GM20431 (cell line): ENCODE measurements around the gene NAT16.

Experiments
- in situ Hi-C: fragments of 300-500 bp; cut with MseI, MboI; formaldehyde crosslinking; loops from one replicate; pipeline ENCODE4 v1.15.0; 2020; ENCODE audit warnings: low sequenced_read_pairs; ENCODE audit not compliant: unreplicated experiment

The NAT16 gene

GRCh38 chr7:101172854-101173751 lies 7.0 kb downstream of the NAT16 start:
- in situ Hi-C loops = no loop called here

DNA sequence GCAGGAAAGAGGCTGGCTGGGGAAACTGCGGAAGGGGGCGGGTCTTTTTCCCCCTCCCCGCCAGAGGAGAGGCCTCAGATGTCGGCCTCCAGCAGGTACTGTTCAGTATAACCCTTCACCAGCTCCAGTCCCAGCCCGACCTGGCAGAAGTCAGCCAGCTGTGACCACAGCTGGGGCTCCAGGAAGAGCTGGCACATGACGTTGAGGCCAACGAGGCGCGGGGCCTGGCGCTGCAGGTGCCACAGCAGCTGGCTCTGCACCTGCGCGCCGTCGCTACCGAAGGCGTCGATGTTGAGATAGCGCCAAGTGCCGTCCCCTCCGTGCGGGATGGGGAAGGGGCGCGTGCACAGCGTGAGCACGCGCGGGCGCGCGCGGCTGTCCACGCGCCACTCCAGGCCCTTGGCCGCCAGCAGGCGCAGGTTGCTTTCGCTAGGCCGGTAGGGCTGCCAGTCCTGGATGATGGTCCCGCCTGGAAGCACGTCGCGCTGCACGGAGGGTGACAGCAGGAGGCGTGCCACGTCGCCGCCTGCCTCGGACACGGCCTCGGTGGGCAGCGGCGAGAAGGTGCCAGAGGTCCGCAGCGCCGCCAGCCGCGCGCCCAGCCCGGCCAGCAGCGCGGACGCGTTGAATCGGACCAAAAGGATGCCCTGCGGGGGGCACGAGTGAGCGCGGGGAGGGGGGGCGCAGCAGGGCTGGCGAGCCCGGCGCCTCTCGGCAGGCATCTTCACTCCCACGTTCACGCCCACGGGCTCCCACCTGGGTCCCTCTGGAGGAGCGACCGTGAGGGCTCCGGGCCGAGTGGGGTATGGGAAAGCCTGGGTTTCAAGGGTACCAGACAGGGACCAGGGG lies 7.9 kb downstream of the NAT16 start:
- in situ Hi-C loops = no loop called here

GRCh38 chr7:101171442-101171837 lies 8.7 kb downstream of the NAT16 start:
- in situ Hi-C loops = no loop called here

DNA sequence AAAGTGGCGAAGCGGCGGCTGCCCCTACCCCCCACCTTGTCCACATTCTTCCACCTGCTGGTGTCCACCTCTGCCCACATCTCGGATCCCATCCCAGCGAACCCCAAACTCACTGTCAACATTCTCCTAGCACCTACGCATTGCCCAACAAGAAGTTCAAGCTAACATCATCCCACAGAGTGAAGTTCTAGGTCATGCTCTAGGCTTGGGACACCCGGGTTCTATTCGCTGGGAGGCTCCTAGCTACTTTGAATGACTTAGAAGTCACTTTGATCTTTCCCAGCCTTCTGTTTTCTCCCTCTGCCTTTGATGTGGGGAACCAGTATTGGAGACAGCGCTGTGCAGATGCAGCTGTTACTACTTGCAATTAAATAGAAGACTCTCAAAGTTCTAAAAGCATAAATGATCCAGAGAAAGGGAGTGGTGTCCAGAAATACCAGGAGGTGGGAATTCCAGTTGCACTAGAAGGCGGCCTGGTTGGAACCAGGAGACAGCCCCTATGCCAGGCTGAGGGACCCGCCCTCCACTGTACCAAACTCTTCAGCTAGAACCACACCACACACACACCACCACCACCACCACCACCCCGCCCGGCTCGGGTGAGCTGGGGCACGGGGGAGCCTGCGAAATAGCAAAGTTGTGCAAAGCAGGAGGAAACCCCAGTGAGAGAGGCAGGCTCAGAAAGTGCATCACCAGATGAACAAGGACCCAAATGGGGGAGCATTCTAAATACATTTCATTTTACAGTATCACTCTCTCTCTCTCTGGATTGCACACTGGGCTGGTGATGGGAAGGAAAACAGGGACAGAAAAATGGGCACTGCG lies 9.3 kb downstream of the NAT16 start:
- in situ Hi-C loops = no loop called here

- in situ Hi-C loops = no loop called here
These were observed 10.1 kb downstream of the NAT16 start for GRCh38 chr7:101169838-101170551.

DNA sequence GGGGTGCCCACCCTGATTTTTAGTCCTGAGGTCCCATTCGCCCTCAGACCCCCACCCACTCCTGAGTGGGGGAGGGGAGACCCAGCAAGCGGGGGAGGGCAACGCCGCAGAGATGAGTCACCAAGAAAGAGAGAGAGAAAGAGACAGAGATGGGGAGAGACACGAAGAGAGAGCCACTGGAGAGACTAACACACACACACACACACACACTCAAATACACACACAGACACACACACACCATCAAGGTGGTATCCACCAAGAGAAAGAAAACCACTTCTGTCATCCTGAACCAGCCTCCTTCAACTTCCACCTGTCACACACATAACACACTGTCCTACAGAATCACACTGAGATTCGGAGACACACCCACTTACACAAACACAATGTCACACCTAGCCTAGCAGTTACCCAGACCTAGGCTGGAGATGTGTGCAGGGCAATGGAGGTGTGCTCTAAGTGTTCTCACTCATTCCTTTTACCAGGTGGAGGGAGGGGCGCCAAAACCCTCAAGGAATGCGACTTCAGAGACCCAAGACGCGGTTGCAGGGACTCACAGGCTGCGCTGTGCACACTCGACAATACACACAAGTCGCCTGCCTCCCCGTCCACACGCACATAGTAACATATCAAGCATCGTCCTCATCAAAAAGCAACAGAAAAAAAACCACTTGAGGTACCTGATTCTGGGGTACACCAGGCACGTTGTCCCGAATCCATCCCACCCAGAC lies 10.8 kb downstream of the NAT16 start:
- in situ Hi-C loops = no loop called here

- in situ Hi-C loops = no loop called here
These were observed 11.6 kb downstream of the NAT16 start for GRCh38 chr7:101168412-101169049.

DNA sequence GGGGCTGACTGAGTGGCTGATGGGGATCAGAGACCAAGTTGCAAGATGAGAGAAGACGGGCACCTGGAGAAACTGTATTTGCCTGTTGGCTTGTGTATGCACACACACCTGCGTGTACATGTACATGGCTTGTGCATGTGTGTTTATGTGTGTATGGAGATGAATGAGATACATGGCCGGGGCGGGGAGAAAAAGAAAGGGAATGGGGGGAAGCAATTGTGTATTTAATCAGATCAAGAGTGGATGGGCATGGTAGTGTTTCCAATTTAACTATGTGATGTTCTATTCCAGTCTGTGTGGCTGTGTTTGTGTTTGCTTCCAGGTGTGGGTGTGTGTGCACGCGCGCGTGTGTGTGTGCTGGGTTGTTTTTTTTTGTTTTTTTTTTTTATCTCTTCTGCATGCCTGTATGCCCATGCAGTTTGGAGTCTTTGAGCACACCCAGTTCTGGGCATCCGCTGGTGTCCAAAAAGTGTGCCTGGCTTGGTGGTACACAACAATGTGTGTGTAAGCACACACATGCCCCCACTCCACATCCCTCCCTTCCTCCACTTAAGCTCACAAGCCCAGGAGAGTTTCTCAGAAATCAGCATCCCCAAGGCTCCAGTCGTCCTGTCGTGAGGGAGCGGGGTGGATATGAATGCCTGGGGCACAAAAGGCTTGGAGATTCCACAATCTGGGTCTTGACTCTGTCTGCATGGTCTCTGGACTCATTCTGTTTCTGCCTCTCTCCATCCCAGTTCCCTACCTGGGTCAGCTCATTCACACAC lies 12.3 kb downstream of the NAT16 start:
- in situ Hi-C loops = no loop called here

GRCh38 chr7:101166909-101167644 lies 13.0 kb downstream of the NAT16 start:
- in situ Hi-C loops = no loop called here

DNA sequence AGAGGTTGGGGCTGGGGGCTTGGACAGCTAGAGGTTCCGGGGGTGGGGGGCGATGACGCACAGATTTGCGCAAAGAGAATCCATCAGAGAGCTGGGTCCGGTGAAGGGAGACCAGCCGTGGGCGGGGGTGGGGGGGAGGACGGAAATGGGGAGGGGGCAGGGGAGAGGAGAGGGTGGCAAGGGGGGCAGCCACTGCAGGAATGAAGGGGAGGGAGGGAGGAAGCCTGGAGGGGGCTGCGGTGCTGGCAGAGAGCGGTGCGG lies 13.5 kb downstream of the NAT16 start:
- in situ Hi-C loops = no loop called here

GRCh38 chr7:101165958-101166647 lies 14.0 kb downstream of the NAT16 start:
- in situ Hi-C loops = no loop called here

DNA sequence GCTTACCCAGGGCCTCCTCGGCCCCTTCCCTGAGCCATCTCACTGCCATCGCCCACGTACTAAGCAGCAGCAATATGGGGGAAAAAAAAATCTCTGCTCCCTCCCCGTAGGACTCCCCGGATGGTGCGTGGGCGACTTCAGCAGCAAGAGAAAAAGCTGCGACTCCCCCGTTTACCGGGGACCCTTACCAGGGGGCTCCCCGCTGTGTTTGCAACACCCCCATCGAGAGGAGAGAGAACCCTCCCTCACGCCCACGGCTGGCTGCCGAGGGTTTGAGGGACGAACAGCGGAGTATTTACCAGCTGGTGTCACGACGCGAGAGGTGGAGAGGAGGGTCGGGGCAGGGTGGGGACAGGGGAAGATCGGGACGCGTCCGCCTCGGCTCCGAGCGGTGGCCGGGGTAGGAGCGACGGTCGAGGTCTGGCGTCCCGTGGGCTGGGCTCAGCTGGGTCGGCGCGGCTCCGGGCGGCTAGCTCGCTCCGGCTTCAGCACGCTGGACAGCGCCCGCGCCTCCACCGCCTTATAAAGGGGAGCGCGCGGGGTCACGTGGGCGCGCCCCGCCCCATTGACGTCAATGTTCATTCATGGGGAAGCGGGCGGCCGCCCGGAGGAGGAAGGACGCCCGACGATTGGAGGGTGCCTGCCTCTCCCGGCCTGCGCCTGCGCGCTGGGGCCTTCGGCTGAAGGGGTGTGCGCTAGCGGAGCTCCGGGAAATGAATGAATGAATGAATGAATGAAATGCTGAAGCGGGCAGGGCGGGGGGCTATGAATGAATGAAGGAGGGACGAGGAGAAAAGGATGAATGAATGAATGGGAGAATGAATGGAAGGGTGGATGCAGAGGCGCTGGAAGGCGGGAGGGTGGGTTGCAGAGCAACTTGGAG lies 14.8 kb downstream of the NAT16 start, which contains the start of gene VGF:
Gene VGF, minus strand, starts transcription at position 495 of the 883 bp plus-strand sequence. CDS start 726 bp downstream, outside the sequence.
- in situ Hi-C loops = no loop called here

DNA sequence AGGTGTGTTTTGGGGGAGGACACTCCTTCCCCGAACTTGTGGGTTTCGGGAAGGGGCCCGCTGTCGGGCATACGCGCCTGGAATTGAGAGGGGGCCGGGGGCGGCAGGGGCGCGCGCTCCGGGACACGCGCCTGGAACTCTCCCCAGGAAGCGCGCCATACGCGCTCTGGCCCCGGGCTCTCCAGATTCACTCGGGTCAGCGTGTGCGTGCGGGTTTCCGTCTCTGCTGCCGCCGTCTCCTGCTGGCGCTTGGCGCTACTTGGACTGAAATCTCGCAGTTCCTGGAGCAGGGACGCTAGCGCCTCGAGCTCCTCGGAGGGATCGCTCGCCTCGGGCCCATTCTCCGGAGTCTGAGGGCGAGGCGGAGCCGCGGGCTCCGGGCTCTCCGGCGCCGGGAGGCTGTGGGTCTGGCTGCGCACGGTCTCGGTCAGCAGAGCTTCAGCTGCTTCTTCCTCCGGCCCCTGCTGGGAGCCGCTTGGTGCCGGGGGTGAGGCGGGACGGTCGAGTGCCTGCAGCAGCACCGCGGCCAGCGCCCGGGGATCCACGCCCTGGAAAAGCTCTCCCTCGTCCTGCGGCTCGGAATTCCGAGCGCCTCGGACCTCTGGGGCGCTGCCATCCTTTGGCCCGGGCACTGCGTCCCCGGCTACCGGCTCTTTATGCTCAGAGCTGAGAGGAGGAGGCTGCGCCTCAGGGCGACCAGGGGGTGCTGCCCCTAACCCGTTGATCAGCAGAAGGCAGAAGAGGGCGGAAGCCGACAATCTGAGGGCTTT lies 15.8 kb downstream of the NAT16 start:
- in situ Hi-C loops = no loop called here

- in situ Hi-C loops = no loop called here
These were observed 16.6 kb downstream of the NAT16 start for GRCh38 chr7:101163279-101164070.
